Fibroblast of lung (primary cell): ENCODE data around the gene ING5. TPM values are rescaled to one million over a fixed set of nuclear protein-coding genes. Genes with fewer than 3 reads are reported as not detected.

Source experiments
- DNase-seq, 2 donors: peaks; one replicate each; pipeline versions ENCODE4 v3.0.0 to v3.0.0-alpha.2; 2010; ENCODE audit warnings: low read depth in 2 of 2
- H2AFZ ChIP-seq: 2 replicates; pipeline ENCODE4 v1.5.1; 2012; ENCODE audit warnings: low read length, control low read depth, inconsistent platforms
- H3K27ac ChIP-seq: 2 replicates; pipeline ENCODE4 v1.5.1; 2011; ENCODE audit warnings: low read length, control low read depth; ENCODE audit not compliant: insufficient read depth
- H3K27me3 ChIP-seq: 2 replicates; pipeline ENCODE4 v1.5.1; 2011; ENCODE audit warnings: mild to moderate bottlenecking, low read length; ENCODE audit not compliant: control insufficient read depth, insufficient read depth
- H3K36me3 ChIP-seq: 2 replicates; pipeline ENCODE4 v1.5.1; 2011; ENCODE audit warnings: low read length; ENCODE audit not compliant: control insufficient read depth, insufficient read depth
- H3K4me1 ChIP-seq: 2 replicates; pipeline ENCODE4 v1.5.1; 2011; ENCODE audit warnings: low read length; ENCODE audit not compliant: control insufficient read depth, insufficient read depth; ENCODE audit errors: extremely low read depth
- H3K4me2 ChIP-seq: 2 replicates; pipeline ENCODE4 v1.5.1; 2011; ENCODE audit warnings: low read length, control low read depth; ENCODE audit not compliant: insufficient read depth; ENCODE audit errors: extremely low read depth
- H3K4me3 ChIP-seq, 4 experiments: fragments of 200-600 bp in 1 of 4; sonication (generic) in 1 of 4; replicated peaks in 1 of 4; 2 replicates each; pipeline ENCODE4 v1.5.1; 2011 to 2016; ENCODE audit warnings: low read length in 4 of 4, low read depth in 3 of 4, mild to moderate bottlenecking in 3 of 4, control low read depth in 2 of 4, inconsistent platforms in 1 of 4, mixed read lengths in 1 of 4; ENCODE audit not compliant: insufficient read depth in 1 of 4; ENCODE audit errors: control extremely low read depth in 1 of 4
- H3K79me2 ChIP-seq: 2 replicates; pipeline ENCODE4 v1.5.1; 2012; ENCODE audit warnings: mild to moderate bottlenecking, low read length, inconsistent platforms; ENCODE audit not compliant: control insufficient read depth, insufficient read depth
- H3K9ac ChIP-seq: 2 replicates; pipeline ENCODE4 v1.5.1; 2011; ENCODE audit warnings: mild to moderate bottlenecking, low read length, control low read depth; ENCODE audit not compliant: insufficient read depth
- H3K9me3 ChIP-seq: 2 replicates; pipeline ENCODE4 v1.5.1; 2012; ENCODE audit warnings: low read depth, low read length; ENCODE audit not compliant: control insufficient read depth, insufficient read depth
- H4K20me1 ChIP-seq: 2 replicates; pipeline ENCODE4 v1.5.1; 2011; ENCODE audit warnings: low read length; ENCODE audit not compliant: control insufficient read depth, insufficient read depth; ENCODE audit errors: extremely low read depth
- CTCF ChIP-seq, 2 donors: IDR thresholded peaks in 1 of 2; conservative IDR thresholded peaks in 1 of 2; 1 replicate in 1 of 2; 2 replicates in 1 of 2; pipeline ENCODE4 v1.5.1; 2011 to 2012; ENCODE audit warnings: low read length in 2 of 2, control low read depth in 1 of 2, inconsistent platforms in 1 of 2, low read depth in 1 of 2, mild to moderate bottlenecking in 1 of 2
- EZH2 ChIP-seq: IDR thresholded peaks from 2 replicates; pipeline ENCODE4 v1.5.1; 2012; ENCODE audit warnings: low read length, control low read depth, mild to moderate bottlenecking; ENCODE audit errors: missing control alignments
- polyA plus RNA-seq, 2 donors: library from polyadenylated mRNA; depleted of rRNA in 1 of 2; stranded (reverse) in 1 of 2; unstranded in 1 of 2; fragments of >200 nt; gene quantifications; 2 replicates each; pipeline ENCODE4 v1.2.1, GENCODE V29; 2011 to 2012; ENCODE audit warnings: missing spikeins in 1 of 2
- total RNA-seq: library from RNA; depleted of rRNA; stranded (reverse); fragments of >200 nt; gene quantifications from 2 replicates; pipeline ENCODE4 v1.2.1, GENCODE V29; 2014

Gene ING5
- total and polyA plus RNA-seq, 2 donors (not counting 1 experiment from before 2014, with no cell fraction given): 17.4 to 27.4 TPM

GRCh38 chr2:241769819-241770184 is 68.0 kb downstream of the ING5 start:
- Histone ChIP-seq H3K9ac (no peak overlapping the region), H2AFZ (no peak overlapping the region), H4K20me1 (no peaks in the 10 kb centered on the region), H3K79me2 (no peaks in the 10 kb centered on the region), H3K4me2 (no peak overlapping the region), H3K4me3 (no peak overlapping the region), H3K9me3 (no peaks in the 10 kb centered on the region), H3K27me3 (no peaks in the 10 kb centered on the region), H3K36me3 (no peaks in the 10 kb centered on the region), H3K27ac (no peak overlapping the region), H3K4me1 (peaks cover 2% of the 10 kb centered on the region)
- DNase-seq: no peak
- no peak for TF ChIP-seq EZH2

GRCh38 chr2:241770185-241770935 is 68.5 kb downstream of the ING5 start:
- Histone ChIP-seq H3K4me1 (peaks cover 6% of the 10 kb centered on the region), H3K4me3 (no peak overlapping the region), H2AFZ (no peak overlapping the region), H4K20me1 (no peaks in the 10 kb centered on the region), H3K9me3 (no peaks in the 10 kb centered on the region), H3K79me2 (no peaks in the 10 kb centered on the region), H3K36me3 (no peaks in the 10 kb centered on the region), H3K27ac (no peak overlapping the region), H3K27me3 (no peaks in the 10 kb centered on the region), H3K9ac (no peak overlapping the region), H3K4me2 (no peak overlapping the region)
- TF ChIP-seq EZH2: no peak
- TF ChIP-seq CTCF (conservative IDR thresholded peaks at IDR 0.05 in 1 of 2, IDR thresholded peaks at IDR 0.05 in 1 of 2; ENCODE audit: low read depth in 1 of 2, low read length in 2 of 2): no peak
- no peak for DNase-seq

- no peak overlapping the region for H3K4me2 ChIP-seq
- no peaks in the 10 kb centered on the region for H3K36me3 ChIP-seq
- H3K27ac ChIP-seq: no peak overlapping the region
- H3K79me2 ChIP-seq: no peaks in the 10 kb centered on the region
- H2AFZ ChIP-seq: no peak overlapping the region
- H3K4me1 ChIP-seq: peaks cover 6% of the 10 kb centered on the region
- H3K9me3 ChIP-seq: no peaks in the 10 kb centered on the region
- no peaks in the 10 kb centered on the region for H4K20me1 ChIP-seq
- no peak for TF ChIP-seq EZH2
- no peak for TF ChIP-seq CTCF (conservative IDR thresholded peaks at IDR 0.05 in 1 of 2, IDR thresholded peaks at IDR 0.05 in 1 of 2; ENCODE audit: low read depth in 1 of 2, low read length in 2 of 2)
- no peak overlapping the region for H3K4me3 ChIP-seq
- no peaks in the 10 kb centered on the region for H3K27me3 ChIP-seq
- H3K9ac ChIP-seq: no peak overlapping the region
- DNase-seq: no peak
Measured at GRCh38 chr2:241770936-241771285, 69.1 kb downstream of the ING5 start.
